GM12892 (cell line): ENCODE results near the gene DACT1.

ENCODE experiments used
- DNase-seq: peaks from one replicate; pipeline ENCODE4 v3.0.0; 2011; ENCODE audit not compliant: insufficient read length
- FAIRE-seq: peaks from 2 replicates; lab custom pipeline; 2011; peaks lifted over from hg19 to GRCh38; lab: Jason Lieb, UNC
- POLR2A ChIP-seq: IDR thresholded peaks from 2 replicates; pipeline ENCODE4 v1.6.1; 2011; ENCODE audit warnings: low read depth, low read length, control low read depth
- POLR2AphosphoS5 ChIP-seq: IDR thresholded peaks from 2 replicates; pipeline ENCODE4 v1.6.1; 2011; ENCODE audit warnings: low read depth, low read length, control low read depth
- TAF1 ChIP-seq: IDR thresholded peaks from 2 replicates; pipeline ENCODE4 v1.6.1; 2011; ENCODE audit warnings: low read depth, mild to moderate bottlenecking, control low read depth, low read length, borderline replicate concordance

The DACT1 gene

GRCh38 chr14:58671436-58671835 lies 33.7 kb downstream of the DACT1 start:
- no peak for DNase-seq
- FAIRE-seq, result no peak
- TF ChIP-seq POLR2AphosphoS5 (no peak), TAF1 (no peak), POLR2A (no peak)

GRCh38 chr14:58673722-58674121 lies 36.0 kb downstream of the DACT1 start:
- FAIRE-seq, result no peak
- TF ChIP-seq POLR2A (no peak), TAF1 (no peak), POLR2AphosphoS5 (no peak)
- no peak for DNase-seq

- TF ChIP-seq POLR2A, result no peak
- no peak for TF ChIP-seq TAF1
- TF ChIP-seq POLR2AphosphoS5, result no peak
- no peak for FAIRE-seq
- DNase-seq, result no peak
Observed at GRCh38 chr14:58677001-58677400, 39.2 kb downstream of the DACT1 start.

- DNase-seq, result no peak
- TF ChIP-seq POLR2AphosphoS5, result no peak
- TF ChIP-seq POLR2A, result no peak
- TF ChIP-seq TAF1, result no peak
- FAIRE-seq, result no peak
Observed at GRCh38 chr14:58677517-58677916, 39.8 kb downstream of the DACT1 start.

GRCh38 chr14:58677996-58678395 lies 40.2 kb downstream of the DACT1 start:
- TF ChIP-seq POLR2A, result no peak
- no peak for TF ChIP-seq POLR2AphosphoS5
- no peak for TF ChIP-seq TAF1
- FAIRE-seq (no peak), DNase-seq (no peak)

GRCh38 chr14:58680698-58681097 lies 42.9 kb downstream of the DACT1 start:
- DNase-seq, result no peak
- no peak for FAIRE-seq
- TF ChIP-seq POLR2AphosphoS5 (no peak), TAF1 (no peak), POLR2A (no peak)

GRCh38 chr14:58687232-58687795 lies 49.6 kb downstream of the DACT1 start:
- FAIRE-seq, result no peak
- no peak for DNase-seq
- TF ChIP-seq POLR2A (no peak), TAF1 (no peak), POLR2AphosphoS5 (no peak)

- FAIRE-seq (no peak), DNase-seq (no peak)
- TF ChIP-seq POLR2AphosphoS5 (no peak), POLR2A (no peak), TAF1 (no peak)
Observed at GRCh38 chr14:58690801-58691516, 53.2 kb downstream of the DACT1 start.

- FAIRE-seq, result no peak
- no peak for DNase-seq
- TF ChIP-seq TAF1 (no peak), POLR2AphosphoS5 (no peak), POLR2A (no peak)
Observed at GRCh38 chr14:58693048-58693447, 55.3 kb downstream of the DACT1 start.

GRCh38 chr14:58695514-58695913 lies 57.8 kb downstream of the DACT1 start:
- DNase-seq (no peak), FAIRE-seq (no peak)
- no peak for TF ChIP-seq TAF1
- TF ChIP-seq POLR2AphosphoS5, result no peak
- no peak for TF ChIP-seq POLR2A

GRCh38 chr14:58697266-58697929 lies 59.6 kb downstream of the DACT1 start:
- DNase-seq (no peak), FAIRE-seq (no peak)
- no peak for TF ChIP-seq POLR2A
- no peak for TF ChIP-seq POLR2AphosphoS5
- TF ChIP-seq TAF1, result no peak
